GM21447 (cell line): Measurements from ENCODE around the gene IFNW1.
"Not testable (repeated sequence)": the region's sequence is repeated elsewhere in the genome, so short reads cannot be mapped to it uniquely, and the experiment has no call there.

Source experiments
- ATAC-seq: cut with Tn5 transposase; IDR thresholded peaks from one replicate; pipeline ENCODE4 v1.9.1; 2021; ENCODE audit not compliant: unreplicated experiment

IFNW1 gene

GRCh38 chr9:21141427-21141882, at the start of gene IFNW1:
Gene IFNW1, minus strand, starts transcription at chr9:21141832. Its CDS starts 262 bp downstream, at chr9:21141570.
- ATAC-seq: peak; percentile 74

GRCh38 chr9:21187487-21187886, 45.9 kb upstream of the IFNW1 start, which contains the start of gene IFNA4:
Gene IFNA4, minus strand, starts transcription at chr9:21187587. Its CDS starts 56 bp downstream, at chr9:21187531.
- ATAC-seq: not testable (repeated sequence)

- ATAC-seq: peak; percentile 98
These were observed 41.4 kb upstream of the IFNW1 start for GRCh38 chr9:21182810-21183736.

- ATAC-seq: no peak
These were observed 33.0 kb upstream of the IFNW1 start for GRCh38 chr9:21174671-21175070.

GRCh38 chr9:21172156-21172555, 30.5 kb upstream of the IFNW1 start:
- ATAC-seq: no peak

- ATAC-seq: no peak
These were observed 29.7 kb upstream of the IFNW1 start for GRCh38 chr9:21171351-21171750.

- not testable (repeated sequence) for ATAC-seq
These were observed 24.9 kb upstream of the IFNW1 start, which contains the start of gene IFNA21 for GRCh38 chr9:21166560-21166959. Gene IFNA21, minus strand, starts transcription at chr9:21166660. Its CDS starts 48 bp downstream, at chr9:21166612.

- no peak for ATAC-seq
These were observed 23.9 kb upstream of the IFNW1 start for GRCh38 chr9:21165516-21165915.

- peak; percentile 96 for ATAC-seq
These were observed 18.5 kb upstream of the IFNW1 start for GRCh38 chr9:21160178-21160577.

GRCh38 chr9:21155501-21155900, 13.9 kb upstream of the IFNW1 start:
- ATAC-seq: no peak

GRCh38 chr9:21154018-21154608, 12.5 kb upstream of the IFNW1 start:
- ATAC-seq: peak; percentile 91

- ATAC-seq: peak; percentile 38
These were observed 11.8 kb upstream of the IFNW1 start for GRCh38 chr9:21153336-21154017.

- ATAC-seq: no peak
These were observed 3.0 kb upstream of the IFNW1 start for GRCh38 chr9:21144603-21145002.

- no peak for ATAC-seq
These were observed 4.6 kb downstream of the IFNW1 start for GRCh38 chr9:21137020-21137419.

GRCh38 chr9:21135736-21136135, 5.9 kb downstream of the IFNW1 start:
- no peak for ATAC-seq

- ATAC-seq: not testable (repeated sequence)
These were observed 13.4 kb downstream of the IFNW1 start for GRCh38 chr9:21128186-21128585.

- ATAC-seq: peak; percentile 97
These were observed 19.9 kb downstream of the IFNW1 start for GRCh38 chr9:21121595-21122251.

GRCh38 chr9:21121079-21121478, 20.6 kb downstream of the IFNW1 start:
- peak; percentile 51 for ATAC-seq

GRCh38 chr9:21119093-21119770, 22.4 kb downstream of the IFNW1 start:
- no peak for ATAC-seq

GRCh38 chr9:21114311-21114710, 27.3 kb downstream of the IFNW1 start:
- no peak for ATAC-seq
